ENCODE results near the gene TCF7. TPM values are rescaled to one million over a fixed set of nuclear protein-coding genes. Genes with fewer than 3 reads are reported as not detected.
A peak's percentile ranks its signal among the peaks of the same experiment; 100 is the strongest.

The TCF7 gene
- total and polyA plus RNA-seq, 7 donors = 0.24 to 2.6 (median 1.0) TPM

- peaks cover 0 to 18% (median 7%) of the 10 kb centered on the region in 3 donors for H3K27me3 ChIP-seq (ENCODE audit: insufficient read depth in 3 of 3, low read length in 2 of 3)
- H3K9me3 ChIP-seq = no peaks in the 10 kb centered on the region
- no peaks in the 10 kb centered on the region for H3K36me3 ChIP-seq (ENCODE audit: insufficient read depth in 1 of 2, low read depth in 1 of 2)
- DNase-seq (no peak), ATAC-seq (no peak)
- no peak overlapping the region for H3K27ac ChIP-seq
- WGBS, 3 donors = 72 to 84% (median 76%) methylated on average over 10 of the region's 10 CpGs
- no peak for TF ChIP-seq CTCF (IDR thresholded peaks at IDR 0.05)
- peaks cover 13% of the 10 kb centered on the region for H3K4me1 ChIP-seq
- intact Hi-C loops (cut with DNase I) = no loop called here
- H3K4me3 ChIP-seq = no peak overlapping the region
Measured at GRCh38 chr5:134110382-134110781, 4.1 kb upstream of the TCF7 start.

GRCh38 chr5:134111741-134112647, 2.5 kb upstream of the TCF7 start:
- intact Hi-C loops (cut with DNase I) = no loop called here
- no peak for ATAC-seq
- Histone ChIP-seq H3K36me3 (ENCODE audit: insufficient read depth in 1 of 2, low read depth in 1 of 2) (no peaks in the 10 kb centered on the region), H3K9me3 (no peaks in the 10 kb centered on the region), H3K27ac (no peak overlapping the region), H3K4me1 (peaks cover 13% of the 10 kb centered on the region), H3K27me3 (ENCODE audit: insufficient read depth in 3 of 3, low read length in 2 of 3) (peaks cover 0 to 18% (median 7%) of the 10 kb centered on the region in 3 donors), H3K4me3 (no peak overlapping the region)
- DNase-seq = no peak
- no peak for TF ChIP-seq CTCF (IDR thresholded peaks at IDR 0.05)
- WGBS, 3 donors = 91 to 94% (median 92%) methylated on average over 6 of the region's 6 CpGs

- Histone ChIP-seq H3K36me3 (ENCODE audit: insufficient read depth in 1 of 2, low read depth in 1 of 2) (no peaks in the 10 kb centered on the region), H3K27ac (no peak overlapping the region), H3K9me3 (no peaks in the 10 kb centered on the region), H3K27me3 (ENCODE audit: insufficient read depth in 3 of 3, low read length in 2 of 3) (peaks cover 0 to 18% (median 7%) of the 10 kb centered on the region in 3 donors), H3K4me1 (peaks cover 13% of the 10 kb centered on the region), H3K4me3 (peak overlapping the region; percentile 73)
- 50 to 54% (median 53%) methylated on average over 15 to 18 of the region's 18 CpGs for WGBS, 3 donors
- ATAC-seq = no peak
- intact Hi-C loops (cut with DNase I) = no loop called here
- DNase-seq = no peak
- no peak for TF ChIP-seq CTCF (IDR thresholded peaks at IDR 0.05)
Measured at GRCh38 chr5:134112726-134113362, 1.6 kb upstream of the TCF7 start.

- Histone ChIP-seq H3K27ac (no peak overlapping the region), H3K4me1 (peaks cover 13% of the 10 kb centered on the region), H3K9me3 (no peaks in the 10 kb centered on the region), H3K27me3 (ENCODE audit: insufficient read depth in 3 of 3, low read length in 2 of 3) (peaks cover 0 to 18% (median 7%) of the 10 kb centered on the region in 3 donors), H3K36me3 (ENCODE audit: insufficient read depth in 1 of 2, low read depth in 1 of 2) (no peaks in the 10 kb centered on the region), H3K4me3 (peak overlapping the region; percentile 73)
- no peak for TF ChIP-seq CTCF (IDR thresholded peaks at IDR 0.05)
- DNase-seq = no peak
- intact Hi-C loops (cut with DNase I) = no loop called here
- 4 to 6% (median 5%) methylated on average over 30 of the region's 30 CpGs for WGBS, 3 donors
- peak in 1 of 4 donors; percentile 22 for ATAC-seq
Measured at GRCh38 chr5:134113363-134113889, 1.1 kb upstream of the TCF7 start.

Measured in psoas muscle (tissue), 8 donors.